M059J (cell line): Measurements from ENCODE around the gene ARL4D. TPM values are rescaled to one million over a fixed set of nuclear protein-coding genes. Genes with fewer than 3 reads are reported as not detected.

Source experiments
- total RNA-seq: library from RNA; depleted of rRNA; stranded (reverse); fragments of >200 nt; shearing (Covaris generic); gene quantifications from 2 replicates; pipeline ENCODE4 v1.2.3, GENCODE V29; 2014; rRNA removed

Gene ARL4D
- total RNA-seq, 1 experiment from 2014 or later, result 18.4 TPM

Other genes starting within 250 kb of the ARL4D start
- 58.0 and 82.9 TPM in 2 replicates for gene NBR1, start 227.8 kb upstream of the ARL4D start, total RNA-seq
- 4.9 and 10.1 TPM in 2 replicates for gene TMEM106A, start 187.1 kb upstream of the ARL4D start, total RNA-seq
- gene CCDC200, start 170.4 kb upstream of the ARL4D start, total RNA-seq, result not detected in 2 replicates
- not detected in 2 replicates for gene RNU2-1, start 165.0 kb upstream of the ARL4D start, total RNA-seq
- gene DHX8, start 85.0 kb downstream of the ARL4D start, total RNA-seq, result 53.7 and 62.9 TPM in 2 replicates
- 4.2 and 6.9 TPM in 2 replicates for gene ETV4, start 147.3 kb downstream of the ARL4D start, total RNA-seq